Right lobe of liver (tissue), 4 donors: Measurements from ENCODE around the gene C2orf72.

ENCODE experiments used
- CTCF ChIP-seq, 4 donors: fragments of 200-600 bp in 3 of 4; fragments of 450-650 bp in 1 of 4; IDR thresholded peaks; one replicate each; pipeline versions ENCODE4 v1.5.1 to v1.8.0; 2016 to 2022; ENCODE audit warnings: antibody characterized with exemption in 4 of 4, mild to moderate bottlenecking in 2 of 4
- POLR2A ChIP-seq: fragments of 450-650 bp; IDR thresholded peaks from one replicate; pipeline ENCODE4 v1.6.1; 2017; ENCODE audit warnings: antibody characterized with exemption, mild to moderate bottlenecking
- donor health status: DM: no; HTN: no; CAD: no.
- donor health status: DM: no; HTN: no; CAD: no.
- donor health status: DM: no; HTN: yes; CAD: no.

- TF ChIP-seq CTCF (IDR thresholded peaks at IDR 0.05) (no peak), POLR2A (no peak)
Observed at GRCh38 chr2:231000211-231000904, 37.0 kb upstream of the C2orf72 start.
